Measurements from ENCODE around the gene NEBL.

NEBL gene

GRCh38 chr10:20870834-20871233 lies 26.3 kb downstream of the NEBL start:
- no peak for DNase-seq (ENCODE audit: low read depth in 3 of 3)

GRCh38 chr10:20863008-20863407 lies 34.1 kb downstream of the NEBL start:
- no peak for DNase-seq (ENCODE audit: low read depth in 3 of 3)

GRCh38 chr10:20858292-20859124 lies 38.6 kb downstream of the NEBL start:
- DNase-seq (ENCODE audit: low read depth in 3 of 3) = no peak

GRCh38 chr10:20856484-20856883 lies 40.6 kb downstream of the NEBL start:
- no peak for DNase-seq (ENCODE audit: low read depth in 3 of 3)

- DNase-seq (ENCODE audit: low read depth in 3 of 3) = no peak
Observed at GRCh38 chr10:20855398-20856038, 41.6 kb downstream of the NEBL start.

GRCh38 chr10:20853276-20853675 lies 43.8 kb downstream of the NEBL start:
- DNase-seq (ENCODE audit: low read depth in 3 of 3) = no peak

- no peak for DNase-seq (ENCODE audit: low read depth in 3 of 3)
Observed at GRCh38 chr10:20852303-20852702, 44.8 kb downstream of the NEBL start.

GRCh38 chr10:20847512-20847911 lies 49.6 kb downstream of the NEBL start:
- no peak for DNase-seq (ENCODE audit: low read depth in 3 of 3)

- DNase-seq (ENCODE audit: low read depth in 3 of 3) = no peak
Observed at GRCh38 chr10:20846263-20846662, 50.8 kb downstream of the NEBL start.

- DNase-seq (ENCODE audit: low read depth in 3 of 3) = no peak
Observed at GRCh38 chr10:20841419-20841818, 55.7 kb downstream of the NEBL start.

GRCh38 chr10:20839910-20840309 lies 57.2 kb downstream of the NEBL start:
- DNase-seq (ENCODE audit: low read depth in 3 of 3) = no peak

GRCh38 chr10:20839141-20839540 lies 58.0 kb downstream of the NEBL start:
- DNase-seq (ENCODE audit: low read depth in 3 of 3) = no peak

- no peak for DNase-seq (ENCODE audit: low read depth in 3 of 3)
Observed at GRCh38 chr10:20836401-20836800, 60.7 kb downstream of the NEBL start.

- no peak for DNase-seq (ENCODE audit: low read depth in 3 of 3)
Observed at GRCh38 chr10:20835335-20835734, 61.8 kb downstream of the NEBL start.

- no peak for DNase-seq (ENCODE audit: low read depth in 3 of 3)
Observed at GRCh38 chr10:20834825-20835224, 62.3 kb downstream of the NEBL start.

GRCh38 chr10:20822825-20823224 lies 74.3 kb downstream of the NEBL start:
- no peak for DNase-seq (ENCODE audit: low read depth in 3 of 3)

GRCh38 chr10:20817646-20818045 lies 79.5 kb downstream of the NEBL start:
- DNase-seq (ENCODE audit: low read depth in 3 of 3) = no peak

- no peak for DNase-seq (ENCODE audit: low read depth in 3 of 3)
Observed at GRCh38 chr10:20817116-20817515, 80.0 kb downstream of the NEBL start.

- DNase-seq (ENCODE audit: low read depth in 3 of 3) = no peak
Observed at GRCh38 chr10:20814116-20814515, 83.0 kb downstream of the NEBL start.

GRCh38 chr10:20811131-20811530 lies 86.0 kb downstream of the NEBL start:
- no peak for DNase-seq (ENCODE audit: low read depth in 3 of 3)

- DNase-seq (ENCODE audit: low read depth in 3 of 3) = no peak
Observed at GRCh38 chr10:20809631-20810030, 87.5 kb downstream of the NEBL start.

- DNase-seq (ENCODE audit: low read depth in 3 of 3) = no peak
Observed at GRCh38 chr10:20806487-20806886, 90.6 kb downstream of the NEBL start.

- no peak for DNase-seq (ENCODE audit: low read depth in 3 of 3)
Observed at GRCh38 chr10:20797290-20797689, 99.8 kb downstream of the NEBL start.

All from stimulated activated CD4-positive, alpha-beta T cell treated with anti-CD3 and anti-CD28 coated beads, TNF-alpha, amount 100 ng/mL, for 48 hours (primary cell).